HG03354 (cell line): Measurements from ENCODE around the gene XCL2.

Experiments
- ATAC-seq: cut with Tn5 transposase; IDR thresholded peaks from one replicate; pipeline ENCODE4 v1.9.1; 2021; ENCODE audit warnings: mild to moderate bottlenecking; ENCODE audit not compliant: unreplicated experiment, poor library complexity, severe bottlenecking

XCL2 gene

DNA sequence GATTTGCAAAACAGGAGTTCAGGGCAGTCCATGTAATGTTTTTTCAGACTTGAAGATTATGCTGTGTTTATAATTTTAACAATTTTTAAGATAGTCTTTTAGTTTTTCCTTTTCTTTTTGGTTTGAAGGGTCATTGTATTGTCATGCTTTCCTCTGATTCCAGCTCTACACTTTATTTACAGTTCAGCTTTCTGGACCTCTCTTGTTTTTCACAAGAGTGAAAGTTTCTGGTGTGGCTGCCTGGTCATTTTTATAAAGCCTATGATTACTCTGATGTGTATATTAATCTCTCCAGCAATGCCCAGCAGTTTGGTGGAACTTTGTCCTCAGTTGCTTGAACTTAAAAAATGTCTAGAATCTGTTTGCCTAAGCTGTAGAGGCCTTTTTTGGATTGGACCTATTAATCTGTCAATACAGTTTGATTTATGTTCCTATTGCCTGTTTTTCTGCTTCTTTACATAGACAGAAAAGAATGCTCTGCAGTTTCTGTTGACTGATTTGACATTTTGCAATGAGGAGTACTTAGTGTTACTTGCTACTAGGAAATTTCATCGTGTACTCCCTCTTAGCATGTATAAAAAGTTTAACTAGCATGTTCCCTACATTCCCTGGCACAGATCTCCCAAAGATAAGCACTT, 52.2 kb downstream of the XCL2 start:
- ATAC-seq, result no peak
